ENCODE data around the gene SLC49A4.
"Not testable (repeated sequence)": the region's sequence is repeated elsewhere in the genome, so short reads cannot be mapped to it uniquely, and the experiment has no call there.

Gene SLC49A4, protein sequence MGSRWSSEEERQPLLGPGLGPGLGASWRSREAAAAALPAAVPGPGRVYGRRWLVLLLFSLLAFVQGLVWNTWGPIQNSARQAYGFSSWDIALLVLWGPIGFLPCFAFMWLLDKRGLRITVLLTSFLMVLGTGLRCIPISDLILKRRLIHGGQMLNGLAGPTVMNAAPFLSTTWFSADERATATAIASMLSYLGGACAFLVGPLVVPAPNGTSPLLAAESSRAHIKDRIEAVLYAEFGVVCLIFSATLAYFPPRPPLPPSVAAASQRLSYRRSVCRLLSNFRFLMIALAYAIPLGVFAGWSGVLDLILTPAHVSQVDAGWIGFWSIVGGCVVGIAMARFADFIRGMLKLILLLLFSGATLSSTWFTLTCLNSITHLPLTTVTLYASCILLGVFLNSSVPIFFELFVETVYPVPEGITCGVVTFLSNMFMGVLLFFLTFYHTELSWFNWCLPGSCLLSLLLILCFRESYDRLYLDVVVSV

DNA sequence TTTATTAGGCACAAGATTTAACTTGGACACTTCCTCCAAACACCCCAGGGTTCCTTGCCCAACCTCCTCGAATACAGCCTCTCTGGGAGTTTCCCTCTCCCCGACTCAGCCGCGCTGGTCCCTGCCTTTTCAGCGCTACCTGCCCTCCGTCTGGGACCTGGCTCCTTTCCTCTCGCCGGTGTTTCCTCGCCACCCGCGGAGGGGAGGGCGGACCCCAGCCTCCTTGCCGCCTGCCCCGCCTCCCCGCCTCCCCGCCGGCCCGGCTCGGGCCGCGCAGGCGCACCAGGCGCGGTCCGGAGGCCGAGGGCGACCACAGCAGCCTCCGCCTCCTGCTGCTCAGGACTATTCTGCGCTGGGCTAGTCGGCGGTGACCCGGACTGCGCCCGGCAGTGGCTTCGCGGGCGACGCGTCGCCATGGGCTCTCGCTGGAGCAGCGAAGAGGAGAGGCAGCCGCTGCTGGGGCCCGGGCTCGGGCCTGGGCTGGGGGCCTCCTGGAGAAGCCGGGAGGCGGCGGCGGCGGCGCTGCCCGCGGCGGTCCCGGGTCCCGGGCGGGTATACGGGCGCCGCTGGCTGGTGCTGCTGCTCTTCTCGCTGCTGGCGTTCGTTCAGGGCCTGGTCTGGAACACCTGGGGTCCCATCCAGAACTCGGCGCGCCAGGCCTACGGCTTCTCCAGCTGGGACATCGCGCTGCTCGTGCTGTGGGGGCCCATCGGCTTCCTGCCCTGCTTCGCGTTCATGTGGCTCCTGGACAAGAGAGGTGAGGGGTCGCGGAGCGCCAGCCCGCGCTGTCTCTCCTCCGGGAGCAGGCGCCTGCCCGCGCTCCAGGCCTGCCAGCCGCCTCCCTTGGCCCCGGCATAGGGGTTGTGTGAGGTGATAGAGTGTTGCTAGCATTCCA is at the start of gene SLC49A4:
Gene SLC49A4 (plus strand): TSS at position 291 of the 895 bp plus-strand sequence. CDS start 124 bp downstream, at position 415.
- DNase-seq (ENCODE audit: low spot score), result peak; percentile 96
- peak; percentile 95 for FAIRE-seq

DNA sequence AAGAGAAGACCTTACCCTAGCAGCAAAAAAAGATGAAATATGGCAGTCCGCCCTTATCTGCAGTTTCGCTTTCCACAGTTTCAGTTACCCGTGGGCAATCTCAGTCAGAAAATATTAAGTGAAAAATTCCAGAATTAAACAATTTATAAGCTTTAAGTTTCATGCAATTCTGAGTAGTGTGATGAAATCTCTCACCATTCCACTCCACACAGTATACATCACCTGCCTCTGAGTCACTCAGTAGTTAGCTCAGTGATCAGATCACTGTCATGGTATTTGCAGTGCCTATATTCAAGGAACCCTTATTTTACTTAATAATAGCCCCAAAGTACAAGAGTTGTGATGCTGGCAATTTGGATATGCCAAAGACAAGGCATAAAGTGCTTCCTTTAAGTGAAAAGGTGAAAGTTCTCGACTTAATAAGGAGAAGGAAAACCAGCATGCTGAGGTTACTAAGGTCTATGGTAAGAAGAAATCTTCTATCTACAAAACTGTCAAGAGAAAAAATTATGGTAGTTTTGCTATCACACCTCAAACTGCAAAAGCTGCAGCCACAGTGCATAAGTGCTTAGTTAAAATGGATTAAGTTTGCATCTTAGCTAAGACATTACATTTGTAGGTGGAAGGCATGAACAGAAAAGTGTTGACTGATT is 49.4 kb upstream of the SLC49A4 start:
- DNase-seq (ENCODE audit: low spot score), result no peak
- FAIRE-seq, result no peak

DNA sequence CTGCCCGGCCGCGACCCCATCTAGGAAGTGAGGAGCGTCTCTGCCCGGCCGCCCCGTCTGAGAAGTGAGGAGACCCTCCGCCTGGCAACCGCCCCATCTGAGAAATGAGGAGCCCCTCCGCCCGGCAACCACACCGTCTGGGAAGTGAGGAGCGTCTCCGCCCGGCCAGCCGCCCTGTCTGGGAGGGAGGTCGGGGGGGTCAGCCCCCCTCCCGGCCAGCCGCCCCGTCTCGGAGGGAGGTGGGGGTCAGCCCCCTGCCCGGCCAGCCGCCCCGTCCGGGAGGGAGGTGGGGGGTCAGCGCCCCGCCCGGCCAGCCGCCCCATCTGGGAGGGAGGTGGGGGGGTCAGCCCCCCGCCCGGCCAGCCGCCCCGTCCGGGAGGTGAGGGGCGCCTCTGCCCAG is 47.6 kb upstream of the SLC49A4 start:
- FAIRE-seq, result not testable (repeated sequence)

DNA sequence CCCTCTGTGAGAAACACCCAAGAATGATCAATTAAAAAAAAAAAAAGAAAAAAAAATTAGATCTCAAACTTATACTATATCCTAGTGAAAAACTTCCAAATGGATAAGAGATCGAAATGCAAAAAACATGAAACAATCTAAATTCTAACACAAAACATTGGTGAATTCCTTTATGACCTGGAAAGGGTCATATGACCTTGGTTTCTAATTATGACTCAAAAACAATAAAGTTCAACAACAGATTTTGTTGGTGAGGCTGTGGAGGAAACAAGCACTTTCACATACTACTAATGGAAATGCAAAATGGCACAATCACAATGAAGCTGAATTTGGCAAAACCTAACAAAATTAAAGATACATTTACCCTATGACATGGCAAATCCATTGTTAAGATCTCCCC is 46.5 kb upstream of the SLC49A4 start:
- FAIRE-seq, result no peak
- DNase-seq (ENCODE audit: low spot score), result no peak

More for the DNA sequence above, 47.6 kb upstream of the SLC49A4 start:
- not testable (repeated sequence) for DNase-seq (ENCODE audit: low spot score)

DNA sequence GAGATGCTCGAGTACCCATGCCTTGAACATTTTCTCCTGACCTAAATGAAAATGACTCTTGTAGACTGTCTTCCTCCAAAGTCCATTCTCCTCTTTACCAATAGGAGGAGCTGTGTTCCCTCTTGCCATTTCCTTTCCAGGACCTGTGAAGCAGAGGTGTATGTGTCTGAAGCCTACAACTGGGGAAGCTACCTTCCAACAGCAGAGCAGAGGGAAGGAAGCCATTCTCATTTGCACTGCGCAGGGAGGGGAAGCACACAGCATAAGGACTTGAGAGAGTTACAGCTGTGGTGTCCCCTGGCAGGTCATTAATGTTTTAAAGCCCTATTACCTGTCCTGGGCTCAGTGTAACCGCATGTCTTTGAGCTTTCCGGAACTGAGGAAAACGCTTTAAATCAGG is 39.9 kb upstream of the SLC49A4 start:
- FAIRE-seq, result peak; percentile 77
- DNase-seq (ENCODE audit: low spot score), result peak; percentile 64

DNA sequence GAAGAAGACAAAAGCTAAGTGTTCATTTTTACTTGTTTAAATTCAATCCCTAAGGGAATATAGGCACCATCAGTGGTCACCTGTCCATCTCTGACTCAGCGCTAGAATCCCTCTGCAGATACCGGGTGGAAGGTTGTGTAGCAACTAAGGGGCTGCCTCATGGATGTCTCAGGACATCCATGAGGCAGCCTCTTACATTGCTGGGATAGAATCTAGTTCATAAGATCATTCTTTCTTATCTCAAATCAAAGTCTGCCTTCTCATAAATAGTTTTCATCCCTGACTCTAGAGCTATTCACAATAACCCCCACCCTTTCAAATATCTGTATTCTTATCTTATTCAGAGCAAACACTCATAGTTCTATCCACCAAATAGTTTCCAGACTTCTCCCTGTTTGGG is 39.4 kb upstream of the SLC49A4 start:
- FAIRE-seq (no peak), DNase-seq (ENCODE audit: low spot score) (no peak)

DNA sequence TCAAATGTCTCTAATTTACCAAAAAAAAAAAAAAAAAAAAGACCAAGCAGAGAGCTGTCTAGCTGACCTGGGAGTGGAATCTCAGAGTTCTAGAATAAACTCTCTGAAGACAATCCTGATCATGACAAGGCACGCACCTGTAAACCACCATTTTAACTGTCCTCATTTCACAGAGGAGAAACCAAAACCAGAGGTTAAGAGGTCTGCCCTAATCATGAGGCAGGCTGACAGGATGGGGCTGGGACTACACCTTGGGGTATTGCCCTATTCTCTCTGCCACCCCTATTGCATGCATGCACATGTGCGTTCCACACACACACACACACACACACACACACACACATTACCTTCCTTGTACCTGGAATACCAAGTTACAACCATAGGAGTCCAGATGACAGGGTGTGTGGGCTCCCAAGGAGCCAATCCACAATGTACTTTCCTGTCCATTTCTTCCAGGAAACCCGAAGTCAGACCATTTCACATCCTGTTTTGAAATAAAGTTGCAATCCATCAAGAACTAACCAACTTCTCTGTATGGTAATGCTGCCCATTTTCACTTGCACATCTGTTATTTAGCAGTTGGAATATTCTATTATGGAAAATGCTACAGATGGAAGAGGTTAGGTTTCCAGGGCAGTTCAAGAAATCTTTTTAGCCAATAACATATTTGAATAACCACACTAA is 35.9 kb upstream of the SLC49A4 start:
- DNase-seq (ENCODE audit: low spot score), result no peak
- FAIRE-seq, result peak; percentile 17

DNA sequence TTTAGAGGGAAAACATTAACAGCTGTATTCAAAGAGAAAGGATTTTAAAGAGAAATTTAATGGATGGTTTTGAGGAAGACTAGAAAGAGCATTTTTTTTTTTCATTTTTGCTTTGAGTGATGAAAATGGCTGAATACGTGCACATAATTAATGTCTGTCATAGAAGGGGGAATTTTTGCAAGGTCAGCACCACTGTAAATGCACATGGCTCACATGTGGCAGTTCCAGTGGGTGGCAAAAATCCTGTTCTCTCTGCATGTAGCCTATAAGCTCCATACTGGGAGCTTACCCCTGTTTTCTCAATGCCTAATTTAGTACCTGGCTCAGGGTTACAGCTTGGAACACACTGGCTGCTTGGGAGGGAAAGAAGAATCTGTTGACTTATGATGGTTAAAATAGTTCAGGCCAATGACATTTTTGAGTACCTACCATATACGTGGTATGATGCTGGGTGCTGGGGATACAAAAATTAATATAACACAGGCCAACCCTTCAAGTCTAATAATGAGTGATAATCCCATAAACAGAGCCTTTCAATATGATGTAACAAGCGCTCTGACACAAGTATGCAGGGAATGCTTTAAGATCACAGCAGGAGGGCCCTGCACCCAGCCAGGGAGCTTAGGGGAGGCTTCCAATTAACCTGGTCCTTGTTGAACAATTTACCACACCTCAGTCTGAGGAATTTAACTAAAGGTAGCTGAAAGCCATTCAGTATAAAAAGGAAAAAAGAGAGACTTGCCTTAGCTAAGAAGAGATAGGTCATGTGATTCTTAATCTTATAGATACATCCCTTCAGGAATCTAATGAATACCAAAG is 34.2 kb upstream of the SLC49A4 start:
- DNase-seq (ENCODE audit: low spot score) (no peak), FAIRE-seq (no peak)

DNA sequence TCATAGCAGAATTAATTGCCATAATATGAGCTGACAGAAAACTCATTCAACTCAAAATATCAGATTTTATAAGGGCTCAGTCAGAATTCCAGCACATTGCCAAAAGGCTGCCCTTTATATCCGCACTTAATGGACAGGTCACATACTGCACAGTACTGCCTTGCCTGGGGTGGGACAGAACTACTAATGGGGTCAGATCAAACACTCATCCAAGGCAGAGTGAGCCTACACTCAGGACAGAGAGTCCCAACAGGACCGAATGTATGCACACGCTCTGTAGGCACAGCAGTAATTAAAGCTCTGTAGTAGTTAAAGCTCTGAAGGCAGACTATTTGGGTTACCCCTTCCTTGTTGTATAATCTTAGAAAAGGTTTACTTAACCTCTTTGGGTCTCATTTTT is 28.4 kb upstream of the SLC49A4 start:
- FAIRE-seq, result no peak
- no peak for DNase-seq (ENCODE audit: low spot score)

DNA sequence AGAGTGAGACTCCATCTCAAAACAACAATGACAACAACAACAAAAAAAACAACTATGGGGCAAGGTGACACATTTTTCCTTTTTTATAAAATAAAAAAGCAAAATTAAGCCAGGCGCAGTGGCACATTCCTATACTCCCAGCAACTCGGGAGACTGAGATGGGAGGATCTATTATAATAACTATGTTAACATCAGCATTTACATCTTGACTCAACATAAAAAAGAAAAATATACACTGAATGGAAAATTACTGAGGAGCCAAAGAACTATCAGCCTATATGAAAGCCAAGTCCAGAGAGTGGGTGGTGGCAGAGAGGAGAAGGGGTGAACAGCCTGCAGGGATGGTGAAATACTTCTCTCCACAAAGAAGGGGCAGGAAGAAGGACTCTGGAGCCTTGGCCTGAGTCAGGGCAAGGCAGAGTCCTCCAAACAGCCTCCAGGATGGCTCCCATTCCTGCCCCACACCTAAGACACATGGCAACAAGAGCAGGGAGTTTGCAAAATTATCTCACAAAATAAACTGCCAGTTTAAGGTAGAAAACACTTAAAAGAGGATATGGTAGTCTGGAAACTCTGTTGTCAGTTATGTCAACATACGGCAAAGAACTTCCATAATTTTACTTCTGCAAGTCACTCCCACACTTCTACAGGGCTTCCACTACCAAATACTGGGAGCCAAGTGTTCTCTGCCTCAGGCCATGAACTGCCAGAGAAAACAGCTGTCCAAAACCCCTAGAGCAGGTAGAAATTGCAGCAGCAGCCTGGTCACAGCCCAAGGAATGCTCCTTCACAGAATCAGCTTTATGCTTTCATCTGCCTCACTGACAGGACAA is 27.1 kb upstream of the SLC49A4 start:
- DNase-seq (ENCODE audit: low spot score) (no peak), FAIRE-seq (no peak)

DNA sequence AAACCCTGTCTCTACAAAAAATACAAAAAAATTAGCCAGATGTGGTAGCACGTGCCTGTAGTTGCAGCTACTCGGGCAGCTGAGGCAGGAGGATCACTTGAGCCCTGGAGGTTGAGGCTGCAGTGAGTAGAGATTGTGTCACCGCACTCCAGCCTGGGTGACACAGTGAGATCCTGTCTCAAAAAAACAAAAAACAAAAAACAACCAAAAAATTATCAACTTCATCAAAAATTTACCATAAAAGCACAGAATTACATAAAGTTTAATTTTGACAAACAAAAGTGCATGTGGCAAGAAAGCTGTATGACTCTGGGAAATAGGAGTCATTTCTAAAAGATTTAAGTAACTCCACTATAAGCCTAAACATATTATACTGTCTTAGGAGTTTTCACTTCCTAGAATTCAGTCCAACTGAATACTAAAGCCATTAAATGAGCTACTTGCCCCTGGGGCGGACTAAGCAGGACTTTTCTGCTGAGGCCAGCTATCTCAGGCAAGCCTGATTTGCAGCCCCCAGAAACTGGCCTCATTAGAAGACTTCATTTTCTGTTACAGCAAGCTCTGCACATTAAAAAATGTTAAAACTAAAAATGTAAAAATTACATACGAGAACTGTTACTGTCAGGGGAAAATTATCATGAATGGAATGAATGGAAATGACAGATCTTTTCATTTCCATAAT is 24.2 kb upstream of the SLC49A4 start:
- FAIRE-seq (no peak), DNase-seq (ENCODE audit: low spot score) (no peak)

DNA sequence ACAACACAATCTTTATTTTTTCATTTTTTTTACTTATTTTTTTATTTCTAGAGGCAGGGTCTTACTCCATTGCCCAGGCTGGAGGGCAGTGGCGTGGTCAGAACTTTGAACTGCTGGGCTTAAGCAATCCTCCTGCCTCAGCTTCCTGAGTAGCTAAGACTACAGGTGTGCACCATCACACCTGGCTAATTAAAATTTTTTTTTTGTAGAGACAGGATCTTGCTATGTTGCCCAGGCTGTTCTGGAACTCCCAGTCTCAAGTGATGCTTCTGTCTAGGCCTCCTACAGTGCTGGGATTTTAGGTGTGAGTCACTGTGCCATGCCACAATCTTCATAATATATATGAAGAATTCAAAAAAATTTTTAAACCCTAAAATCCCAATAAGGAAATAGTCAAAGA is 22.0 kb upstream of the SLC49A4 start:
- DNase-seq (ENCODE audit: low spot score), result no peak
- FAIRE-seq, result no peak

DNA sequence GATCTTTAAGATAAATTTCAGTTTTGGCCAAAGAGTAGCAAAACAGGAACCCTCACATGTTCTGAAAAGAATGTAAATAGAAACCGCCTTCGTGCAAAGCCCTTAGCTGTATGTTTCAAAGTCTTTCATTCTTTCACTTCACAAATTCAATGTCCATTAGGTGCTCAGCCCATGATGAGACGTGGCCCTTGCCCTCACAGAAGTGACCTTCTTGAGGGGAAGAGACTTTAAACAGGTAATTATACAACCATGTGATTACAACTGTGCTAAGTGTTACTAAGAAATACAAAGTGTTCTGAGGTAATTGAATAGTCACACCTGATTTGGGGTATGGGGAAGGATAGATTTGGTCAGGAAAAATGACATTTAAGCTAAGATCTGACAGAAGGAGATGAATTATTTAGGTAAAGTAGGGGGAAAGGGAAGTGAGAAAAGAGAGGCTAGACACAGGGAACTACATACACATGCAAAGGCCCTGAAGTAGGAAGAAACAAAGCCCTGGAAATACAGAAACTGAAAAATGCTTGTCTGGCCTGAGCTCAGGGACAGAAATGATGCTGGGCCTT is 20.8 kb upstream of the SLC49A4 start:
- DNase-seq (ENCODE audit: low spot score) (no peak), FAIRE-seq (no peak)

DNA sequence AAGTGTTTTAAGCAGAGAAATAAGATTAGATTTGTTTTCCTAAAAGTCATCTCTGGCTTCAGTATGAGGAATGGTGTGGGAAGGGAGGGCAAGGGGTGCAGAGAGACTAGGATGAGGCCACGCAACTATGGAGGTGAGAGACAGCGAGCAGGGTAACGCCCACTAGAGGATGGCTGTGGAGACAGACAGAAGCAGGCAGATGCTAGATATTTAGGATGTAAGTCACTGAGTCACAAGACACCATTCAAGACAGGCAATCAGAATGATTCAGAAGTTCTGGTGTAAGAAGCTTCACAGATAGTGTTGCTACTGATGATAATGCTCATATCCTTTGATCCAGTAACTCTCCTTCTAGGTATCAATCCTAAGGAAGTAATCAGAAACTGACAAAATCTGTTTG is 20.3 kb upstream of the SLC49A4 start:
- no peak for FAIRE-seq
- DNase-seq (ENCODE audit: low spot score), result no peak

DNA sequence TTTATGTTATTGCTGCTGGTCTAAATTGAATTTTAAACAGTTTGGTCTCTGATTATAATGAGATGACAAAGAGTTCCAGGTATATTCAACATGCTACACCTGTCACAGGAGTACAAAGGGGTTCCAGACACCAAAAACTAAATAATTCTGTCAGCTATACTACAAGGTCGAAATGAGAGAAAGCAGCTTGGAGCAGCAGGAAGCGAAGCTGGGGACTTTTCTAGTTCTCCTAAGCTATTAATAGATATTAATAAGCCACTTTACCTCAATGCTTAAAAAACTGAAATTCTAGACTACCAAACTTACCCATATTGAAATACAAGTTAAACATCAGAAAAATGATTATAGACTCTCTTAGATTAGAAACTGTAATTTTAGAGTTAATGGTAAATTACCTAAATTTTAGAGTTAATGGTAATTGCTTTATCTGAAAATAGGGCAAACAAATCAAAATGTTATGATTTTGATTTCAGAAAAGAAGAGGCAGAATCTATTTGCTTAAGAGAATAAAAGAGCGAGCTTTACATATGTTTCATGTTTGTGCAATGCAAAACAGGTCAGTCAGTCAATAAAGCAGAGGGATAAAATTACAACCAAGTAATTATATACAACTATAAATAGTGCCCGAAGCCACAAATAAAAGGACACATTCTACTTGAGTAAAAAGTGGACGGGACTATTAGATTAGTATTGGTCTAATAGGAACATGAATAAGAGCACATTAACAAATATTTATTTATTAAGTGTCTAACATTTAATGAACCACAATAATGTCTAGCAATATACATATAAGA is 18.0 kb upstream of the SLC49A4 start:
- FAIRE-seq (no peak), DNase-seq (ENCODE audit: low spot score) (no peak)

DNA sequence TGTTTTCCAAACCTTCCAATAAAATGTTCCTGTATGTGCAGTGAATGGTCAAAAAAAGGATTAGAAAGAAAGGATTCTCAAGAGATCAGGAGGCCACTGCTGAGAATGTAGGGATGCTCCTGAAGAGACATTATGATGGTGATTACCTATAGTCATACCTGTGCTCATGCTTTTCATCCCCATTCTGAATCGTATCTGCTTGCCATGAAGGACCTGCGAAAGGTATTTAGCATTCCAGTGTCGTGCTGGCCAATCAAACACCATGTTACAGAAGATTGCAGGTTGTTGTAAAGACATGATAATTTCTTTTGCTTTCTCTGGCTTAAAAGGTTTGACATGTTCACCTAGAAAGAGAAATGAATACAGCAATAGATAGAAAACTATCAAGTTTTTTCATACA is 17.3 kb upstream of the SLC49A4 start:
- DNase-seq (ENCODE audit: low spot score) (no peak), FAIRE-seq (no peak)

DNA sequence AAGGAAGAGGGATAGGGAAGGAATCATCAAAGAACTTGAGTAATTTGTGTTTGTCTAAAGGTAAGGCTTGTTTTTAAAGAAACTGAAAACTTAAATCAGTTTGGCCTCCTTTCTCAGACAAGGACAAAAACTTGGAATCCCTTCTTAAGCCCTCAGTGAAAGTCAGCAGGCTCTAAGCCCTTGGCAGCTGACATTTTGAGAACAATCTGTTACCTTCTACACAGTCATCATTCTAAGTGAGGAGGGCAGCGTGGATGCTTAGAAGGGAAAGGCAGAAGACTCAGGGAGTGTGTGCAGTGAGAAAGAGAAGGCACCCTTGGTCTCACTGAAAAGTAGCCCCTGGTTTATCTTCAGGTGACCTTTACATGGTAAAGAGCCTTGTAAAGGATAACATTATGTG is 12.1 kb upstream of the SLC49A4 start:
- DNase-seq (ENCODE audit: low spot score), result no peak
- FAIRE-seq, result no peak

DNA sequence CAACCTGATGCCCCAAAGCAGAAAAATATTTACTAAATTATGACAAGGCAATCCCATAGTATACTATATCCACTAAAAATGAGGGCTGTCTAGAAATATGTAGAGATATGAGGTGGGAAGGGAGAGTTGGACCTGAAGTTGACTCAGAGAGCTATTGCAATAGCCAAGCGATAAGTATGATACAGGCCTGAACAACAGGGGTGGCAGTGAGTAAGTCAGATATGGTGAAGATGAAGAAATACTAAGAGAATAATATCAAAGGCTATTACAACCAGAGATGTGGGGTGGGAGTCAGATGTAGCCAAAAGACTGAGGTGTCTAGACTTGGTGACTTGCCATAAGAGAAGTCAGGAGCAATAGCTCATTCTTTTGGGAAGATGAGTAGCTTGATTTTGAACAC is 10.4 kb upstream of the SLC49A4 start:
- no peak for DNase-seq (ENCODE audit: low spot score)
- no peak for FAIRE-seq

Data from urothelium cell line (cell line).